HepG2 (cell line): Measurements from ENCODE around the gene ZNF292. TPM values are rescaled to one million over a fixed set of nuclear protein-coding genes. Genes with fewer than 3 reads are reported as not detected.

Experiments
- CENPT ChIP-seq: sonication (generic); formaldehyde crosslinking; IDR thresholded peaks from 2 replicates; pipeline ENCODE4 v1.8.0; 2022; ENCODE audit warnings: low read depth, mild to moderate bottlenecking, moderate library complexity, missing genetic modification reagents
- KLF13 ChIP-seq: sonication (generic); formaldehyde crosslinking; IDR thresholded peaks from 2 replicates; pipeline ENCODE4 v1.4.0; 2020; ENCODE audit warnings: mild to moderate bottlenecking, missing genetic modification reagents
- MED13 ChIP-seq: sonication (generic); formaldehyde crosslinking; IDR thresholded peaks from 2 replicates; pipeline ENCODE4 v1.5.0; 2020; ENCODE audit warnings: missing genetic modification reagents
- PAF1 ChIP-seq: IDR thresholded peaks from 2 replicates; pipeline ENCODE4 v1.6.1; 2016; ENCODE audit warnings: missing genetic modification reagents, missing compliant biosample characterization
- RBAK ChIP-seq: sonication (generic); formaldehyde crosslinking; IDR thresholded peaks from 2 replicates; pipeline ENCODE4 v1.5.1; 2020; ENCODE audit warnings: mild to moderate bottlenecking, missing genetic modification reagents
- RBM39 ChIP-seq: fragments of 200-400 bp; formaldehyde crosslinking; IDR thresholded peaks from one replicate; pipeline ENCODE4 v1.6.1; 2018; ENCODE audit warnings: antibody characterized with exemption, mild to moderate bottlenecking, low read depth, low read length; ENCODE audit not compliant: poor library complexity, severe bottlenecking
- REPIN1 ChIP-seq: sonication (generic); formaldehyde crosslinking; IDR thresholded peaks from 2 replicates; pipeline ENCODE4 v1.8.0; 2022; ENCODE audit warnings: missing genetic modification reagents, low read depth, mild to moderate bottlenecking, borderline replicate concordance
- SOX5 ChIP-seq: IDR thresholded peaks from 2 replicates; pipeline ENCODE4 v1.6.1; 2016; ENCODE audit warnings: borderline replicate concordance
- SRSF4 ChIP-seq: fragments of 200-400 bp; formaldehyde crosslinking; IDR thresholded peaks from one replicate; pipeline ENCODE4 v1.6.1; 2018; ENCODE audit warnings: mild to moderate bottlenecking, low read depth, low read length, moderate library complexity; ENCODE audit not compliant: poor library complexity, severe bottlenecking
- YEATS2 ChIP-seq: sonication (generic); formaldehyde crosslinking; IDR thresholded peaks from 2 replicates; pipeline ENCODE4 v1.4.0; 2020; ENCODE audit warnings: missing genetic modification reagents, borderline replicate concordance
- ZFP82 ChIP-seq: sonication (generic); formaldehyde crosslinking; IDR thresholded peaks from 2 replicates; pipeline ENCODE4 v1.5.1; 2020; ENCODE audit warnings: mild to moderate bottlenecking, missing genetic modification reagents, borderline replicate concordance
- ZFY ChIP-seq: sonication (generic); formaldehyde crosslinking; IDR thresholded peaks from 2 replicates; pipeline ENCODE4 v1.4.0; 2020; ENCODE audit warnings: missing genetic modification reagents
- ZNF225 ChIP-seq: sonication (generic); formaldehyde crosslinking; IDR thresholded peaks from 2 replicates; pipeline ENCODE4 v1.4.0; 2020; ENCODE audit warnings: mild to moderate bottlenecking, missing genetic modification reagents
- ZNF296 ChIP-seq: sonication (generic); formaldehyde crosslinking; conservative IDR thresholded peaks from 2 replicates; pipeline ENCODE4 v1.5.0; 2020; ENCODE audit warnings: mild to moderate bottlenecking, missing genetic modification reagents
- ZNF569 ChIP-seq: sonication (generic); formaldehyde crosslinking; IDR thresholded peaks from 2 replicates; pipeline ENCODE4 v1.5.0; 2020; ENCODE audit warnings: mild to moderate bottlenecking, missing genetic modification reagents, moderate library complexity, borderline replicate concordance
- ZNF709 ChIP-seq: sonication (generic); formaldehyde crosslinking; IDR thresholded peaks from 2 replicates; pipeline ENCODE4 v1.5.0; 2020; ENCODE audit warnings: mild to moderate bottlenecking, missing genetic modification reagents
- polyA plus RNA-seq, 8 experiments: library from polyadenylated mRNA; depleted of rRNA in 3 of 8; stranded (reverse) in 7 of 8; unstranded in 1 of 8; fragments of >200 nt; fragmentation: Illumina TruSeq in 4 of 8; extraction: Trizol in 4 of 8; gene quantifications; 2 replicates each; pipeline versions ENCODE4 v1.2.1 to v1.2.3, GENCODE V29; 2011 to 2016; ENCODE audit warnings: low read depth in 4 of 8, missing spikeins in 1 of 8, mixed read lengths in 1 of 8; ENCODE audit not compliant: insufficient read depth in 1 of 8
- total RNA-seq, 5 experiments: library from RNA; depleted of rRNA; stranded (reverse); fragments of >200 nt; fragmentation: Illumina TruSeq; extraction: Trizol; gene quantifications; 2 replicates each; pipeline ENCODE4 v1.2.3, GENCODE V29; 2016; ENCODE audit warnings: low read depth in 1 of 5
- TF ChIP-seq, protein P1 (sequence below): sonication (generic); formaldehyde crosslinking; IDR thresholded peaks from 2 replicates; pipeline ENCODE4 v1.4.0; 2020; ENCODE audit warnings: low read depth, mild to moderate bottlenecking, missing genetic modification reagents
- TF ChIP-seq, protein P2 (sequence below): sonication (generic); formaldehyde crosslinking; IDR thresholded peaks from 2 replicates; pipeline ENCODE4 v1.4.0; 2020; ENCODE audit warnings: mild to moderate bottlenecking, missing genetic modification reagents, borderline replicate concordance
- TF ChIP-seq, protein P3 (sequence below): sonication (generic); formaldehyde crosslinking; IDR thresholded peaks from 2 replicates; pipeline ENCODE4 v1.4.0; 2020; ENCODE audit warnings: mild to moderate bottlenecking, missing genetic modification reagents
- TF ChIP-seq, protein P4 (sequence below): sonication (generic); formaldehyde crosslinking; IDR thresholded peaks from 2 replicates; pipeline ENCODE4 v1.4.0; 2020; ENCODE audit warnings: missing genetic modification reagents

The ZNF292 gene
- total and polyA plus RNA-seq, 2 of the 13 experiments (the other 11 are each of a cell fraction or from before 2014, with no cell fraction given), result 9.9 to 12.8 TPM

DNA sequence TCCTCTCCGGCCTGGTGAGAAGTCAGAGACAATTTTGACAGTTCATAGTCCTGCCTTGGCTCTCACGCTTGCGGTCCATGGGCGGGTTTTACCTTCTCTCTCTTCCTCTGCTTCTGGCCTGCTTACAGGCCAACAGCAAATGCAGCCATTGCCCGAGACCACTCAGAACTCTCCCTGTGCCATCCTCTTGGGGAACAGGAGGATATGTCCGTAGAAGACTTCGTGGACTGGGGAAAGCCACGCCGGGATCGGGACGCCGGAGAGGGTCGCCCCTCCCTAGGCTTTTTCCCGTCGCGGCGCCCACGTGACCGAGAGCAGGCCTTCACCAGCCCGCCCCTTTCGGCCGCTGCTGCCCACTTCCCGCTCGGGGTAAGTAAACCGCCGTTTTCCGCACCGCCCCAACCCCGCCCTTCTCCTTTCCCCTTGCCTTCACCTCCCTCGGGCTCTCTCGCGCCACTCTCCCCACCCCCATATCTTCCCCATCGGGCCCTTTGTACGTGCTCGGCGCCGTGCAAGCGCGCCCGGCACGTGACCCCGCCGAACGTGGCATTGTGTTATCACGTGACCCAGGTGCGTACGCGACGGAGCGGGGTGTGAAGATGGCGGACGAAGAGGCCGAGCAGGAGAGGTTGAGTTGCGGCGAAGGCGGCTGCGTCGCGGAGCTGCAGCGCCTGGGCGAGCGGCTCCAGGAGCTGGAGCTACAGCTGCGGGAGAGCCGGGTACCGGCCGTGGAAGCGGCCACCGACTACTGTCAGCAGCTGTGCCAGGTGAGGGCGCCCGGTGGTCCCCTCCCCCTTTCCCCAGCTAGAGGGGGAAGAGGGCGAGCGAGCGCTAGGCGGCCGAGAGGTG, at the start of gene ZNF292 (continued):
- no peak for TF ChIP-seq ZNF296 (CRISPR knock-in tag)
- TF ChIP-seq RBAK (CRISPR knock-in tag), result no peak
- TF ChIP-seq, protein P1, sequence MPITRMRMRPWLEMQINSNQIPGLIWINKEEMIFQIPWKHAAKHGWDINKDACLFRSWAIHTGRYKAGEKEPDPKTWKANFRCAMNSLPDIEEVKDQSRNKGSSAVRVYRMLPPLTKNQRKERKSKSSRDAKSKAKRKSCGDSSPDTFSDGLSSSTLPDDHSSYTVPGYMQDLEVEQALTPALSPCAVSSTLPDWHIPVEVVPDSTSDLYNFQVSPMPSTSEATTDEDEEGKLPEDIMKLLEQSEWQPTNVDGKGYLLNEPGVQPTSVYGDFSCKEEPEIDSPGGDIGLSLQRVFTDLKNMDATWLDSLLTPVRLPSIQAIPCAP (CRISPR knock-in tag), result 0 out of 2 replicates have a peak, but pooled peaks have one; percentile 77
- no peak for TF ChIP-seq PAF1 (CRISPR knock-in tag)
- TF ChIP-seq CENPT (CRISPR knock-in tag), result peak; percentile 72; the same call in 1 of the 2 replicates
- TF ChIP-seq RBM39, result peak; percentile 75
- no peak for TF ChIP-seq ZNF569 (CRISPR knock-in tag)
- peak; percentile 99 for TF ChIP-seq SOX5
- TF ChIP-seq ZNF225 (CRISPR knock-in tag), result peak; percentile 61; the same call in 1 of the 2 replicates
- no peak for TF ChIP-seq SRSF4
- 0 out of 2 replicates have a peak, but pooled peaks have one; percentile 58 for TF ChIP-seq MED13 (CRISPR knock-in tag)
- TF ChIP-seq ZFP82 (CRISPR knock-in tag), result peak; percentile 93; the same call in 1 of the 2 replicates
- peak; percentile 96 for TF ChIP-seq REPIN1 (CRISPR knock-in tag)
- TF ChIP-seq YEATS2 (CRISPR knock-in tag), result peak; percentile 95
- TF ChIP-seq KLF13 (CRISPR knock-in tag), result no peak; the same call in 1 of the 2 replicates
- TF ChIP-seq, protein P2, sequence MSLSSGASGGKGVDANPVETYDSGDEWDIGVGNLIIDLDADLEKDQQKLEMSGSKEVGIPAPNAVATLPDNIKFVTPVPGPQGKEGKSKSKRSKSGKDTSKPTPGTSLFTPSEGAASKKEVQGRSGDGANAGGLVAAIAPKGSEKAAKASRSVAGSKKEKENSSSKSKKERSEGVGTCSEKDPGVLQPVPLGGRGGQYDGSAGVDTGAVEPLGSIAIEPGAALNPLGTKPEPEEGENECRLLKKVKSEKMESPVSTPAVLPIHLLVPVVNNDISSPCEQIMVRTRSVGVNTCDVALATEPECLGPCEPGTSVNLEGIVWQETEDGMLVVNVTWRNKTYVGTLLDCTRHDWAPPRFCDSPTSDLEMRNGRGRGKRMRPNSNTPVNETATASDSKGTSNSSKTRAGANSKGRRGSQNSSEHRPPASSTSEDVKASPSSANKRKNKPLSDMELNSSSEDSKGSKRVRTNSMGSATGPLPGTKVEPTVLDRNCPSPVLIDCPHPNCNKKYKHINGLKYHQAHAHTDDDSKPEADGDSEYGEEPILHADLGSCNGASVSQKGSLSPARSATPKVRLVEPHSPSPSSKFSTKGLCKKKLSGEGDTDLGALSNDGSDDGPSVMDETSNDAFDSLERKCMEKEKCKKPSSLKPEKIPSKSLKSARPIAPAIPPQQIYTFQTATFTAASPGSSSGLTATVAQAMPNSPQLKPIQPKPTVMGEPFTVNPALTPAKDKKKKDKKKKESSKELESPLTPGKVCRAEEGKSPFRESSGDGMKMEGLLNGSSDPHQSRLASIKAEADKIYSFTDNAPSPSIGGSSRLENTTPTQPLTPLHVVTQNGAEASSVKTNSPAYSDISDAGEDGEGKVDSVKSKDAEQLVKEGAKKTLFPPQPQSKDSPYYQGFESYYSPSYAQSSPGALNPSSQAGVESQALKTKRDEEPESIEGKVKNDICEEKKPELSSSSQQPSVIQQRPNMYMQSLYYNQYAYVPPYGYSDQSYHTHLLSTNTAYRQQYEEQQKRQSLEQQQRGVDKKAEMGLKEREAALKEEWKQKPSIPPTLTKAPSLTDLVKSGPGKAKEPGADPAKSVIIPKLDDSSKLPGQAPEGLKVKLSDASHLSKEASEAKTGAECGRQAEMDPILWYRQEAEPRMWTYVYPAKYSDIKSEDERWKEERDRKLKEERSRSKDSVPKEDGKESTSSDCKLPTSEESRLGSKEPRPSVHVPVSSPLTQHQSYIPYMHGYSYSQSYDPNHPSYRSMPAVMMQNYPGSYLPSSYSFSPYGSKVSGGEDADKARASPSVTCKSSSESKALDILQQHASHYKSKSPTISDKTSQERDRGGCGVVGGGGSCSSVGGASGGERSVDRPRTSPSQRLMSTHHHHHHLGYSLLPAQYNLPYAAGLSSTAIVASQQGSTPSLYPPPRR (CRISPR knock-in tag), result peak; percentile 90
- TF ChIP-seq, protein P3, sequence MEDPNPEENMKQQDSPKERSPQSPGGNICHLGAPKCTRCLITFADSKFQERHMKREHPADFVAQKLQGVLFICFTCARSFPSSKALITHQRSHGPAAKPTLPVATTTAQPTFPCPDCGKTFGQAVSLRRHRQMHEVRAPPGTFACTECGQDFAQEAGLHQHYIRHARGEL, result peak; percentile 74; the same call in 1 of the 2 replicates
- TF ChIP-seq ZNF709 (CRISPR knock-in tag), result peak; percentile 83
- peak; percentile 83 for TF ChIP-seq ZFY (CRISPR knock-in tag)
- TF ChIP-seq, protein P4, sequence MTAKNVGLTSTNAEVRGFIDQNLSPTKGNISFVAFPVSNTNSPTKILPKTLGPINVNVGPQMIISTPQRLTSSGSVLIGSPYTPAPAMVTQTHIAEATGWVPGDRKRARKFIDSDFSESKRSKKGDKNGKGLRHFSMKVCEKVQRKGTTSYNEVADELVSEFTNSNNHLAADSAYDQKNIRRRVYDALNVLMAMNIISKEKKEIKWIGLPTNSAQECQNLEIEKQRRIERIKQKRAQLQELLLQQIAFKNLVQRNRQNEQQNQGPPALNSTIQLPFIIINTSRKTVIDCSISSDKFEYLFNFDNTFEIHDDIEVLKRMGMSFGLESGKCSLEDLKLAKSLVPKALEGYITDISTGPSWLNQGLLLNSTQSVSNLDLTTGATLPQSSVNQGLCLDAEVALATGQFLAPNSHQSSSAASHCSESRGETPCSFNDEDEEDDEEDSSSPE (CRISPR knock-in tag), result peak; percentile 87
